ENCODE measurements around the gene ZFAND3.
A peak's percentile ranks its signal among the peaks of the same experiment; 100 is the strongest.
"Not testable (repeated sequence)": the region's sequence is repeated elsewhere in the genome, so short reads cannot be mapped to it uniquely, and the experiment has no call there.

The ZFAND3 gene

GRCh38 chr6:38039502-38039901 lies 220.0 kb downstream of the ZFAND3 start:
- Mint-ChIP-seq H3K4me3 (no peak overlapping the region), H3K9me3 (peaks cover 3% of the 10 kb centered on the region), H3K27me3 (no peaks in the 10 kb centered on the region), H3K27ac (no peak overlapping the region), H3K4me1 (peaks cover 29% of the 10 kb centered on the region), H3K36me3 (peaks cover 6% of the 10 kb centered on the region)
- ATAC-seq = no peak

GRCh38 chr6:38040254-38040653 lies 220.7 kb downstream of the ZFAND3 start:
- H3K27ac Mint-ChIP-seq = no peak overlapping the region
- H3K9me3 Mint-ChIP-seq = peaks cover 3% of the 10 kb centered on the region
- H3K4me1 Mint-ChIP-seq = peaks cover 29% of the 10 kb centered on the region
- H3K36me3 Mint-ChIP-seq = peaks cover 6% of the 10 kb centered on the region
- no peak overlapping the region for H3K4me3 Mint-ChIP-seq
- ATAC-seq = no peak
- no peaks in the 10 kb centered on the region for H3K27me3 Mint-ChIP-seq

GRCh38 chr6:38043259-38043753 lies 223.8 kb downstream of the ZFAND3 start:
- Mint-ChIP-seq H3K36me3 (no peaks in the 10 kb centered on the region), H3K27me3 (no peaks in the 10 kb centered on the region), H3K4me1 (peaks cover 16% of the 10 kb centered on the region), H3K4me3 (no peak overlapping the region), H3K9me3 (no peaks in the 10 kb centered on the region), H3K27ac (peak overlapping the region; percentile 10)
- ATAC-seq = no peak

- no peak overlapping the region for H3K4me3 Mint-ChIP-seq
- H3K4me1 Mint-ChIP-seq = peaks cover 17% of the 10 kb centered on the region
- H3K27me3 Mint-ChIP-seq = no peaks in the 10 kb centered on the region
- H3K9me3 Mint-ChIP-seq = peaks cover 3% of the 10 kb centered on the region
- peaks cover 8% of the 10 kb centered on the region for H3K36me3 Mint-ChIP-seq
- ATAC-seq = no peak
- H3K27ac Mint-ChIP-seq = no peak overlapping the region
Observed at GRCh38 chr6:38045701-38046305, 226.3 kb downstream of the ZFAND3 start.

- Mint-ChIP-seq H3K36me3 (peaks cover 10% of the 10 kb centered on the region), H3K27me3 (no peaks in the 10 kb centered on the region)
- no peak for ATAC-seq
Observed at GRCh38 chr6:38047562-38047961, 228.0 kb downstream of the ZFAND3 start.

GRCh38 chr6:38049861-38050397 lies 230.4 kb downstream of the ZFAND3 start:
- H3K36me3 Mint-ChIP-seq, H3K27ac Mint-ChIP-seq, H3K4me3 Mint-ChIP-seq, H3K9me3 Mint-ChIP-seq, ATAC-seq, H3K27me3 Mint-ChIP-seq: not testable (repeated sequence)
- H3K4me1 Mint-ChIP-seq = peaks cover 19% of the 10 kb centered on the region

More at GRCh38 chr6:38047562-38047961, 228.0 kb downstream of the ZFAND3 start:
- peaks cover 3% of the 10 kb centered on the region for H3K9me3 Mint-ChIP-seq
- H3K4me3 Mint-ChIP-seq = no peak overlapping the region
- H3K4me1 Mint-ChIP-seq = peaks cover 15% of the 10 kb centered on the region
- H3K27ac Mint-ChIP-seq = no peak overlapping the region

GRCh38 chr6:38051819-38052434 lies 232.4 kb downstream of the ZFAND3 start:
- Mint-ChIP-seq H3K4me3 (no peak overlapping the region), H3K4me1 (peaks cover 24% of the 10 kb centered on the region), H3K36me3 (peaks cover 10% of the 10 kb centered on the region), H3K27me3 (no peaks in the 10 kb centered on the region), H3K27ac (no peak overlapping the region), H3K9me3 (peaks cover 3% of the 10 kb centered on the region)
- no peak for ATAC-seq

- ATAC-seq = no peak
- Mint-ChIP-seq H3K9me3 (peaks cover 3% of the 10 kb centered on the region), H3K4me1 (peaks cover 32% of the 10 kb centered on the region), H3K27ac (no peak overlapping the region), H3K27me3 (no peaks in the 10 kb centered on the region), H3K4me3 (no peak overlapping the region), H3K36me3 (peaks cover 10% of the 10 kb centered on the region)
Observed at GRCh38 chr6:38054527-38055202, 235.1 kb downstream of the ZFAND3 start.

GRCh38 chr6:38055203-38055589 lies 235.7 kb downstream of the ZFAND3 start:
- Mint-ChIP-seq H3K4me3 (no peak overlapping the region), H3K9me3 (peaks cover under 1% of the 10 kb centered on the region), H3K4me1 (peaks cover 32% of the 10 kb centered on the region), H3K27me3 (no peaks in the 10 kb centered on the region), H3K27ac (no peak overlapping the region), H3K36me3 (peaks cover 8% of the 10 kb centered on the region)
- ATAC-seq = no peak

GRCh38 chr6:38056361-38056760 lies 236.8 kb downstream of the ZFAND3 start:
- H3K9me3 Mint-ChIP-seq = no peaks in the 10 kb centered on the region
- H3K36me3 Mint-ChIP-seq = peaks cover 6% of the 10 kb centered on the region
- no peaks in the 10 kb centered on the region for H3K27me3 Mint-ChIP-seq
- no peak overlapping the region for H3K4me3 Mint-ChIP-seq
- H3K4me1 Mint-ChIP-seq = peaks cover 25% of the 10 kb centered on the region
- H3K27ac Mint-ChIP-seq = no peak overlapping the region
- no peak for ATAC-seq

GRCh38 chr6:38057994-38058393 lies 238.5 kb downstream of the ZFAND3 start:
- Mint-ChIP-seq H3K27ac (peak overlapping the region; percentile 13), H3K36me3 (peaks cover 19% of the 10 kb centered on the region), H3K4me3 (no peak overlapping the region), H3K27me3 (no peaks in the 10 kb centered on the region), H3K9me3 (no peaks in the 10 kb centered on the region), H3K4me1 (peaks cover 25% of the 10 kb centered on the region)
- ATAC-seq = peak; percentile 90

- H3K9me3 Mint-ChIP-seq = peaks cover 2% of the 10 kb centered on the region
- no peak for ATAC-seq
- no peaks in the 10 kb centered on the region for H3K27me3 Mint-ChIP-seq
- H3K36me3 Mint-ChIP-seq = peaks cover 34% of the 10 kb centered on the region
- H3K27ac Mint-ChIP-seq = no peak overlapping the region
- no peak overlapping the region for H3K4me3 Mint-ChIP-seq
- H3K4me1 Mint-ChIP-seq = peaks cover 29% of the 10 kb centered on the region
Observed at GRCh38 chr6:38062066-38062465, 242.5 kb downstream of the ZFAND3 start.

GRCh38 chr6:38063973-38064372 lies 244.4 kb downstream of the ZFAND3 start:
- Mint-ChIP-seq H3K9me3 (peaks cover 2% of the 10 kb centered on the region), H3K27me3 (no peaks in the 10 kb centered on the region), H3K27ac (no peak overlapping the region), H3K4me3 (no peak overlapping the region), H3K4me1 (peaks cover 32% of the 10 kb centered on the region), H3K36me3 (peaks cover 34% of the 10 kb centered on the region)
- no peak for ATAC-seq

- Mint-ChIP-seq H3K4me3 (no peak overlapping the region), H3K27me3 (no peaks in the 10 kb centered on the region), H3K36me3 (peaks cover 34% of the 10 kb centered on the region), H3K27ac (peak overlapping the region; percentile 25), H3K4me1 (peaks cover 36% of the 10 kb centered on the region), H3K9me3 (peaks cover 2% of the 10 kb centered on the region)
- no peak for ATAC-seq
Observed at GRCh38 chr6:38064431-38064830, 244.9 kb downstream of the ZFAND3 start.

- Mint-ChIP-seq H3K4me1 (peaks cover 49% of the 10 kb centered on the region), H3K9me3 (peaks cover 2% of the 10 kb centered on the region), H3K36me3 (peaks cover 34% of the 10 kb centered on the region), H3K27ac (peak overlapping the region; percentile 25), H3K4me3 (no peak overlapping the region), H3K27me3 (no peaks in the 10 kb centered on the region)
- ATAC-seq = peak; percentile 31
Observed at GRCh38 chr6:38065734-38066305, 246.3 kb downstream of the ZFAND3 start.
